Measurements from ENCODE around the gene NOX3.

DNA sequence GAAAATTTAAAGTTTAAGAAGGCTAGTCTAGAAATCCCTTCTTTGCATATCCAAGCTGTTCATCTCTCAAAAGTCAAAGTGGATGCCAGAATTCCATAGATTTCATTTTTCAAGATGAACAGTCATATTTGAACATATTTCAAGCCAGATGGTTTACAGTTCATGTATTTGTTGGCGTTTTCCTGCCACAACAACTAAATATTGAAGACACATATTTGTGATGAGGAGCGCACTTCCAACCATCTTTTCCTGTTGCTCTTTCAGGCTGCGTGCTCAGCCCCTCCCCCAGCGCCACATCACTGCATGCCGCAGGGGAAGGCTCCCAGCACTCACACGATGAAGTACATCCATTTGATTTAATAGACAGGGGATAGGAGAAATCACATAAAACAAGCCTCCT is 5.9 kb upstream of the NOX3 start:
- TF ChIP-seq POLR2A (IDR thresholded peaks at IDR 0.05) = no peak
- TF ChIP-seq, protein P1, sequence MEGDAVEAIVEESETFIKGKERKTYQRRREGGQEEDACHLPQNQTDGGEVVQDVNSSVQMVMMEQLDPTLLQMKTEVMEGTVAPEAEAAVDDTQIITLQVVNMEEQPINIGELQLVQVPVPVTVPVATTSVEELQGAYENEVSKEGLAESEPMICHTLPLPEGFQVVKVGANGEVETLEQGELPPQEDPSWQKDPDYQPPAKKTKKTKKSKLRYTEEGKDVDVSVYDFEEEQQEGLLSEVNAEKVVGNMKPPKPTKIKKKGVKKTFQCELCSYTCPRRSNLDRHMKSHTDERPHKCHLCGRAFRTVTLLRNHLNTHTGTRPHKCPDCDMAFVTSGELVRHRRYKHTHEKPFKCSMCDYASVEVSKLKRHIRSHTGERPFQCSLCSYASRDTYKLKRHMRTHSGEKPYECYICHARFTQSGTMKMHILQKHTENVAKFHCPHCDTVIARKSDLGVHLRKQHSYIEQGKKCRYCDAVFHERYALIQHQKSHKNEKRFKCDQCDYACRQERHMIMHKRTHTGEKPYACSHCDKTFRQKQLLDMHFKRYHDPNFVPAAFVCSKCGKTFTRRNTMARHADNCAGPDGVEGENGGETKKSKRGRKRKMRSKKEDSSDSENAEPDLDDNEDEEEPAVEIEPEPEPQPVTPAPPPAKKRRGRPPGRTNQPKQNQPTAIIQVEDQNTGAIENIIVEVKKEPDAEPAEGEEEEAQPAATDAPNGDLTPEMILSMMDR (IDR thresholded peaks at IDR 0.05) = no peak
- no peak for TF ChIP-seq EP300 (IDR thresholded peaks at IDR 0.05)
- no peak for TF ChIP-seq POLR2AphosphoS5 (IDR thresholded peaks at IDR 0.05)

Data from upper lobe of left lung (tissue), 4 donors.